ENCODE data around the gene NHSL2. TPM values are rescaled to one million over a fixed set of nuclear protein-coding genes. Genes with fewer than 3 reads are reported as not detected.

Gene NHSL2
- total and polyA plus RNA-seq, 2 experiments from 2014 or later, result 4.7 to 9.5 TPM

DNA sequence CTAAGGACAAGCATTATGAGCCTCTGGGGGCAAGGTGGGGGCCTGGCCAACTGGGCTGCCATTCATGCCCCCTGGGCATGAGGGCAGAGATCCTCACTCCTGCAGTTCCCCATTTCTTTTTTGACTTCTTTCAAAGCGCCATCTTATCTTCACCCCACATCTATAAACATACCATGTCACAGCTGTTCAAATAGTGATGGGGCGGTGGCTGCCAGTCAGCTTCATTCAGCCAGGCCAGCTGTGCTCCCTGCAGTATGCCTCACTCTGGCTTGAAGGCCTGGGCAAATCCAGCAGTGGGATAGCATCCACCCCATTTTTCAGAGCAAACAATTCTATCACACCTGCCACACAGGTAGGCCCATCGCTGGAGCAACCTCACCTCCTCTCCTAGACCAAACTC lies 85.5 kb downstream of the NHSL2 start:
- Histone ChIP-seq H3K4me1 (ENCODE audit: insufficient read depth) (peaks cover 21% of the 10 kb centered on the region), H3K79me2 (replicated peaks; ENCODE audit: insufficient read depth) (no peaks in the 10 kb centered on the region; the same call in 1 of the 2 replicates), H4K20me1 (replicated peaks; ENCODE audit: insufficient read depth) (no peaks in the 10 kb centered on the region; the same call in 1 of the 2 replicates), H3K9me2 (ENCODE audit: insufficient read depth) (no peaks in the 10 kb centered on the region), H3K4me3 (no peak overlapping the region), H3K36me3 (ENCODE audit: insufficient read depth) (no peaks in the 10 kb centered on the region), H3K4me2 (no peak overlapping the region), H3F3A (replicated peaks; ENCODE audit: low read depth) (no peaks in the 10 kb centered on the region), H2AFZ (no peak overlapping the region), H3K27me3 (ENCODE audit: insufficient read depth) (no peaks in the 10 kb centered on the region), H3K27ac (ENCODE audit: low read depth) (no peak overlapping the region)
- no peak overlapping the region; the same call in 1 of the 2 replicates for H3K27ac Mint-ChIP-seq
- peaks cover 17% of the 10 kb centered on the region for H3K27me3 Mint-ChIP-seq (ENCODE audit: insufficient read depth, low read depth, poor library complexity)
- ATAC-seq (no peak), DNase-seq (ENCODE audit: low spot score) (no peak)
- no peak for TF ChIP-seq POLR2AphosphoS5 (IDR thresholded peaks at IDR 0.05; ENCODE audit: low read depth)
- H3K9me3 Mint-ChIP-seq, result no peaks in the 10 kb centered on the region
- peaks cover 58% of the 10 kb centered on the region for H3K4me1 Mint-ChIP-seq
- no peak overlapping the region for H3K4me3 Mint-ChIP-seq
- no peaks in the 10 kb centered on the region for H3K36me3 Mint-ChIP-seq (ENCODE audit: low read depth)

DNA sequence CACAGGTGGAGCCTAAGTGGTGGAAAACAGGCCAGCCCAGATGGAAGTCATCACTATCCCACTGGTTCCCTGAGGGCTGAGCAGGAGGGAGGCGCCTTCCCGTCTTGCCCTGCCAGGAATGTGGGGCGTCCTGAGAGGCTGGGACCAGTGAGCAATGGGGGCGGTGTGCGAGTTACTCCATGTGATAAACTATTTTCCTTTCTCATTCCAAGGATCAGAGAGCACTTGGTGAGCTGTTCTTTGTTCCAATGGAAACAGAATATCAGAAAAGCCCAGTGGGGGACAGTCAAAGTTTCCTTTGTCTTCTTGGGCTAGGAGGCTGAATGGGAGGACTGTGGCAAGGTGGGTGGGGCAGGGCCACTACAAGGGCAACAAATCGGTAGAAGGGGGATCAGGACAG lies 86.2 kb downstream of the NHSL2 start:
- ATAC-seq (peak; percentile 89), DNase-seq (ENCODE audit: low spot score) (peak; percentile 67)
- Mint-ChIP-seq H3K27me3 (ENCODE audit: insufficient read depth, low read depth, poor library complexity) (peaks cover 14% of the 10 kb centered on the region), H3K4me3 (no peak overlapping the region), H3K36me3 (ENCODE audit: low read depth) (no peaks in the 10 kb centered on the region), H3K27ac (no peak overlapping the region; the same call in 1 of the 2 replicates), H3K4me1 (peaks cover 58% of the 10 kb centered on the region), H3K9me3 (no peaks in the 10 kb centered on the region)
- TF ChIP-seq, protein P1, sequence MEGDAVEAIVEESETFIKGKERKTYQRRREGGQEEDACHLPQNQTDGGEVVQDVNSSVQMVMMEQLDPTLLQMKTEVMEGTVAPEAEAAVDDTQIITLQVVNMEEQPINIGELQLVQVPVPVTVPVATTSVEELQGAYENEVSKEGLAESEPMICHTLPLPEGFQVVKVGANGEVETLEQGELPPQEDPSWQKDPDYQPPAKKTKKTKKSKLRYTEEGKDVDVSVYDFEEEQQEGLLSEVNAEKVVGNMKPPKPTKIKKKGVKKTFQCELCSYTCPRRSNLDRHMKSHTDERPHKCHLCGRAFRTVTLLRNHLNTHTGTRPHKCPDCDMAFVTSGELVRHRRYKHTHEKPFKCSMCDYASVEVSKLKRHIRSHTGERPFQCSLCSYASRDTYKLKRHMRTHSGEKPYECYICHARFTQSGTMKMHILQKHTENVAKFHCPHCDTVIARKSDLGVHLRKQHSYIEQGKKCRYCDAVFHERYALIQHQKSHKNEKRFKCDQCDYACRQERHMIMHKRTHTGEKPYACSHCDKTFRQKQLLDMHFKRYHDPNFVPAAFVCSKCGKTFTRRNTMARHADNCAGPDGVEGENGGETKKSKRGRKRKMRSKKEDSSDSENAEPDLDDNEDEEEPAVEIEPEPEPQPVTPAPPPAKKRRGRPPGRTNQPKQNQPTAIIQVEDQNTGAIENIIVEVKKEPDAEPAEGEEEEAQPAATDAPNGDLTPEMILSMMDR (conservative IDR thresholded peaks at IDR 0.05; ENCODE audit: low read depth in 2 of 2), result no peak
- no peak for TF ChIP-seq JUNB (IDR thresholded peaks at IDR 0.05; ENCODE audit: unreplicated experiment)
- TF ChIP-seq, protein P2, sequence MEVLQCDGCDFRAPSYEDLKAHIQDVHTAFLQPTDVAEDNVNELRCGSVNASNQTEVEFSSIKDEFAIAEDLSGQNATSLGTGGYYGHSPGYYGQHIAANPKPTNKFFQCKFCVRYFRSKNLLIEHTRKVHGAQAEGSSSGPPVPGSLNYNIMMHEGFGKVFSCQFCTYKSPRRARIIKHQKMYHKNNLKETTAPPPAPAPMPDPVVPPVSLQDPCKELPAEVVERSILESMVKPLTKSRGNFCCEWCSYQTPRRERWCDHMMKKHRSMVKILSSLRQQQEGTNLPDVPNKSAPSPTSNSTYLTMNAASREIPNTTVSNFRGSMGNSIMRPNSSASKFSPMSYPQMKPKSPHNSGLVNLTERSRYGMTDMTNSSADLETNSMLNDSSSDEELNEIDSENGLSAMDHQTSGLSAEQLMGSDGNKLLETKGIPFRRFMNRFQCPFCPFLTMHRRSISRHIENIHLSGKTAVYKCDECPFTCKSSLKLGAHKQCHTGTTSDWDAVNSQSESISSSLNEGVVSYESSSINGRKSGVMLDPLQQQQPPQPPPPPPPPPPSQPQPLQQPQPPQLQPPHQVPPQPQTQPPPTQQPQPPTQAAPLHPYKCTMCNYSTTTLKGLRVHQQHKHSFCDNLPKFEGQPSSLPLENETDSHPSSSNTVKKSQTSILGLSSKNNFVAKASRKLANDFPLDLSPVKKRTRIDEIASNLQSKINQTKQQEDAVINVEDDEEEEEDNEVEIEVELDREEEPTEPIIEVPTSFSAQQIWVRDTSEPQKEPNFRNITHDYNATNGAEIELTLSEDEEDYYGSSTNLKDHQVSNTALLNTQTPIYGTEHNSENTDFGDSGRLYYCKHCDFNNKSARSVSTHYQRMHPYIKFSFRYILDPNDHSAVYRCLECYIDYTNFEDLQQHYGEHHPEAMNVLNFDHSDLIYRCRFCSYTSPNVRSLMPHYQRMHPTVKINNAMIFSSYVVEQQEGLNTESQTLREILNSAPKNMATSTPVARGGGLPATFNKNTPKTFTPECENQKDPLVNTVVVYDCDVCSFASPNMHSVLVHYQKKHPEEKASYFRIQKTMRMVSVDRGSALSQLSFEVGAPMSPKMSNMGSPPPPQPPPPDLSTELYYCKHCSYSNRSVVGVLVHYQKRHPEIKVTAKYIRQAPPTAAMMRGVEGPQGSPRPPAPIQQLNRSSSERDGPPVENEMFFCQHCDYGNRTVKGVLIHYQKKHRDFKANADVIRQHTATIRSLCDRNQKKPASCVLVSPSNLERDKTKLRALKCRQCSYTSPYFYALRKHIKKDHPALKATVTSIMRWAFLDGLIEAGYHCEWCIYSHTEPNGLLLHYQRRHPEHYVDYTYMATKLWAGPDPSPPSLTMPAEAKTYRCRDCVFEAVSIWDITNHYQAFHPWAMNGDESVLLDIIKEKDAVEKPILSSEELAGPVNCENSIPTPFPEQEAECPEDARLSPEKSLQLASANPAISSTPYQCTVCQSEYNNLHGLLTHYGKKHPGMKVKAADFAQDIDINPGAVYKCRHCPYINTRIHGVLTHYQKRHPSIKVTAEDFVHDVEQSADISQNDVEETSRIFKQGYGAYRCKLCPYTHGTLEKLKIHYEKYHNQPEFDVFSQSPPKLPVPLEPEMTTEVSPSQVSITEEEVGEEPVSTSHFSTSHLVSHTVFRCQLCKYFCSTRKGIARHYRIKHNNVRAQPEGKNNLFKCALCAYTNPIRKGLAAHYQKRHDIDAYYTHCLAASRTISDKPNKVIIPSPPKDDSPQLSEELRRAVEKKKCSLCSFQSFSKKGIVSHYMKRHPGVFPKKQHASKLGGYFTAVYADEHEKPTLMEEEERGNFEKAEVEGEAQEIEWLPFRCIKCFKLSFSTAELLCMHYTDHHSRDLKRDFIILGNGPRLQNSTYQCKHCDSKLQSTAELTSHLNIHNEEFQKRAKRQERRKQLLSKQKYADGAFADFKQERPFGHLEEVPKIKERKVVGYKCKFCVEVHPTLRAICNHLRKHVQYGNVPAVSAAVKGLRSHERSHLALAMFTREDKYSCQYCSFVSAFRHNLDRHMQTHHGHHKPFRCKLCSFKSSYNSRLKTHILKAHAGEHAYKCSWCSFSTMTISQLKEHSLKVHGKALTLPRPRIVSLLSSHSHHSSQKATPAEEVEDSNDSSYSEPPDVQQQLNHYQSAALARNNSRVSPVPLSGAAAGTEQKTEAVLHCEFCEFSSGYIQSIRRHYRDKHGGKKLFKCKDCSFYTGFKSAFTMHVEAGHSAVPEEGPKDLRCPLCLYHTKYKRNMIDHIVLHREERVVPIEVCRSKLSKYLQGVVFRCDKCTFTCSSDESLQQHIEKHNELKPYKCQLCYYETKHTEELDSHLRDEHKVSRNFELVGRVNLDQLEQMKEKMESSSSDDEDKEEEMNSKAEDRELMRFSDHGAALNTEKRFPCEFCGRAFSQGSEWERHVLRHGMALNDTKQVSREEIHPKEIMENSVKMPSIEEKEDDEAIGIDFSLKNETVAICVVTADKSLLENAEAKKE (CRISPR knock-in tag; IDR thresholded peaks at IDR 0.05), result no peak
- no peak for TF ChIP-seq ZNF331 (CRISPR knock-in tag; IDR thresholded peaks at IDR 0.05; ENCODE audit: low read depth)
- Histone ChIP-seq H3K79me2 (replicated peaks; ENCODE audit: insufficient read depth) (no peaks in the 10 kb centered on the region; the same call in none of the 2 replicates), H3K36me3 (ENCODE audit: insufficient read depth) (no peaks in the 10 kb centered on the region), H2AFZ (no peak overlapping the region), H3K9me2 (ENCODE audit: insufficient read depth) (no peaks in the 10 kb centered on the region), H3K27me3 (ENCODE audit: insufficient read depth) (no peaks in the 10 kb centered on the region), H3K4me2 (peak overlapping the region; percentile 0; the same call in 1 of the 2 replicates), H4K20me1 (replicated peaks; ENCODE audit: insufficient read depth) (no peaks in the 10 kb centered on the region; the same call in 1 of the 2 replicates), H3K4me1 (ENCODE audit: insufficient read depth) (peaks cover 23% of the 10 kb centered on the region), H3K27ac (ENCODE audit: low read depth) (no peak overlapping the region), H3K4me3 (no peak overlapping the region), H3F3A (replicated peaks; ENCODE audit: low read depth) (no peaks in the 10 kb centered on the region)

All from GM23338 (cell line).